ENCODE data around the gene TTC38.

The TTC38 gene

DNA sequence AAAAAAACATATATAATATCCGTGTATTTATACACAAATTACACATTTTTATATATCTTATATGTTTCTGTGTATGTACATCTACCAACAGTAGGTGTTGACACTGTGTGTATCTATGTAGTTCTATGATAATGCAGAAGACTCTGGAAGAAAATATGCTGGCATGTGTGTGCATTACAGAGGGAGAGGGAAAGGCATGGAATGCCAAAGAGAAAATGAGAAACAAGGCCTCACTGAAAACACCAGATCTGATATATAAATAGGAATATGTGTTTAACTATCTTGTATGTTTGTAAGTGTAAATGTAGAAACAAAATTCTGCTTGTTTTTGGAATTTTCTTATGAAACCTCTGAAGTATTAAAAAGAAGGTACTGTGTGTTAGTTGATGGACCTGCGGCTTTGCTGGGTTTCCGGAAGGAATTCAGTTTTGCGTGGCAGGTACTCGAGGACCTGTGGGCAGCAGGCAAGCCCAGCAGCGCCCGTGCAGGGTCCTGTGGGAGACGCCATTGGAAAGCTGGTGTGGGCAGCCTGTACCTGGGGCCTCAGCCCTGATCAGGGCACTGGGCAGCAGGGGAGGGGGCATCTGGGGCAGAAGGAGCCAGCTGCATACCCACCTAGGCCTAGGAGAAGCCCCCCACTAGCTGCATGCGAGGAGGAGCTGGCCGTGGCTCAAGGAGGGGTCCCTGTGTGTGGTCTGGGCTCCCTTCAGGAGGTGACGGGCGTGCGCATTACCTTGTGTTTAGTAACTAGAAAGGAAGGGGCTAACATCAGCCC is 60.1 kb downstream of the TTC38 start:
- no peak for DNase-seq (ENCODE audit: low read depth, low spot score)

DNA sequence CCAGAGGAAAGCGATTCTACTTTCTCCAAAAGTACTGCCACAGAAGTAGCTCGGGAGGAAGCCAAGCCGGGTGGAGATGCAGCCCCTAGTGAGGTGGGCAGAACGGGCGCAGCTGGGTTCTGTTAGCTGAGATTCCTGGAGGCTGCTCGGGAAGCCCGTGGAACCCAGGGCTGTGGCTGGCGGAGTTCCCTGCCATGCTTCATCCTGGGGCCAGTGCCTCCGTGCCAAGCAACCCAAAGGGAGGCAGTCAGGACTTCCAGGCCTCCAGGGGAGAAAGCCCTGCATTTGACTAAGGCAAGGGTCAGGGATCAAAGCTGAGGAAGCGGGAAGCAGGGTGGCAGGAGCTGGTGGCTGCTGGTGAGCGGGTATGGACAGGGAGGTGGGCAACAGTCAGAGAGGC is 61.0 kb downstream of the TTC38 start:
- DNase-seq (ENCODE audit: low read depth, low spot score): no peak

DNA sequence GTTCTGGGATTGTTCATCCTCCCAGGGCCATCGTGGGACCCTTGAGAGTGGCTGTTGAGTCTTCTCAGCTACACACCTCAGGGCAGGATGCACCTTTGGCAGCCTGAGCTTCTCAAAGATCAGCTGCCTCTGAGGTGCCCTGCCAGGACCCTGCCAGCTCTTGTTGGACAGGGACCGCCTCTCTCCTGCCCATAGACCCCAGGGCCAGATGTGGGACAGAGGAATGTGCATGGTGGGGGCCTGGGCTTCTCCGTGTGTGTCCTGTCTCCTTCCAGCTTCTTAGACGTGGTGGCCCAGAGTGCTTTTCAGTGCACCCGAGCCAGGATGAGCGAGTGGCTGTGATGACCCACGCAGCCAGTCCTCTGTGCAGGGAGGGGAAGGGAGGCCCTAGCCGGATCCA is 61.8 kb downstream of the TTC38 start:
- DNase-seq (ENCODE audit: low read depth, low spot score): no peak

DNA sequence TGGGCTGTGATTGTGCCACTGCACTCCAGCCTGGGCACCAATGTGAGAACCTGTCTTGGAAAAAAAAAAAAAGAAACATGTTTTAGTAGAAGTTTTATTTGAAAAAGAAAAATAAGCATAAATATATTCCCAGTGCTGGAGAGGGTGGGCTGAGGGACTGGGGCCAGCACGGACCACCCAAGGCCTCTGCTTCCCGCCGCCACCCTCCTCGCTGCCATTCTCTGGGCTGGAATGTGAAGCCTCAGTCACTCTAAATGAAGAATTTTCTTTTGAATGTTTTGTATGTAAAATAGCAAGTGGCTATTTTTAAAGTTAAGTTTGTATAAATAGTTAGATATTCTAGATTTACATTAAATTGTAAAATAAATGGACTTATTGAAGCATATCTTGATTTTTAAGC is 62.6 kb downstream of the TTC38 start:
- DNase-seq (ENCODE audit: low read depth, low spot score): no peak

DNA sequence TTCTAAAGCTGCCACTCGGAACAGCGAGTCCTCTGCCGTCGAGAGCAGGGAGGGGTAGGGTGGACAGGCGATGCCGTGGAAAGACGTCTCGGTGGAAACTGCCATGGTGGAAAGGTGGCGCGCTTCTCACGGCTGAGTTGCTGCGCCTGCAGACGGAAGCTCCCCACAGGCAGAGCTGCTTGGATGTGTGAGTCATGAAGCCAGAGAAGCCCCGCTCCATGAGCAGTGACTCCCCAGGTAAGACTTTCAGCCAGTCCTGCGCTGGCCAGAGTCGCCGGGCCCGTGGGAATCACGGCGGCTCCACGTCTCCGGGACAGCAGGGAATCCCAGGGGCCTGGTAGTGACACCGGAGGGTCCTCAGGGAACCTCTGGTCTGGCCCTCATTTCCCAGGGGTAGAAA is 63.7 kb downstream of the TTC38 start:
- no peak for DNase-seq (ENCODE audit: low read depth, low spot score)

DNA sequence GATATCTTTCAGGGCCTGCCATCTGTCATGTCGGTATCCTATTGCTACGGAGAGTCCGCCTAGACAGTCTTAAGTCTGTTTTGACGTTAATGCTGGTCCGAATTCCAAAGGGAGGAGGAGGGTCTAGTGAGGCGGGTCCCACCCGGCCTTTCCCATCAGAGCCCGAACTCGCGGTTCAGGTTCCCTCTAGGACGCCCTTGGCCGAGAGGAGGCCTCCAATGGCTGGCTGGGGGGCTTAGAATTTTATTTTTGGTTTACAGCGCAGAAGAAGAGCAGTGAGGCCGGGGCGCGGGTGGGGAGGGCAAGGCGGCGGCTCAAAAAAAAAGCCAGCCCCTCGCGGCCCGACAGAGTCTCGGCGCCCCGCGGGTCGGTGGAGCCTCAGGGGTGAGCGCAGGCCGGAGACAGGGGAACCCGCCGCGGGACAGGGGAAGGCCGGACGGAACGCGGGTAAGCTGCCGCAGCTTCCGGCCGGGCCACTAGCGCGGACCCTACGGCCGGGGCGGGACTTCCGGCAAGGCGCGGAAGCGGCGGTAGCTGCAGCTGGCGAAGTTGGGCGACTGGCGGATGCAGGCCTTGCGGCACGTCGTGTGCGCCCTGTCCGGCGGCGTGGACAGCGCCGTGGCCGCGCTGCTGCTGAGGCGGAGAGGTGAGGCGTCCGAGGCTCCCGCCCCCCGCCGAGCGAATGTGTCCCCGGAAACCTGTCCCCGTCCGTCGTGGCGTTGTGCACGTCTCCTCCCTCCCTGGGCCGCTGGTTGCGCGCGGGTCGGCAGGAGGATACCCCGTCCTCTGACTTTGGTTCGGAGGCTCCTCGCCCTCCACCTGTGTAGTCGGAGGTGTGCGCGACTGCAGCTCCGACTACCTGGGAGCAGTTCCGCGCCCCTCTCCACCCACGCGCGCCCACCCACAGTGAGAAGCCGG is 67.7 kb downstream of the TTC38 start, which contains the start of gene TRMU:
Gene TRMU, plus strand, starts transcription at position 514 of the 918 bp plus-strand sequence. Its CDS starts 51 bp downstream, at position 565.
- DNase-seq (ENCODE audit: low read depth, low spot score): peak; percentile 95

DNA sequence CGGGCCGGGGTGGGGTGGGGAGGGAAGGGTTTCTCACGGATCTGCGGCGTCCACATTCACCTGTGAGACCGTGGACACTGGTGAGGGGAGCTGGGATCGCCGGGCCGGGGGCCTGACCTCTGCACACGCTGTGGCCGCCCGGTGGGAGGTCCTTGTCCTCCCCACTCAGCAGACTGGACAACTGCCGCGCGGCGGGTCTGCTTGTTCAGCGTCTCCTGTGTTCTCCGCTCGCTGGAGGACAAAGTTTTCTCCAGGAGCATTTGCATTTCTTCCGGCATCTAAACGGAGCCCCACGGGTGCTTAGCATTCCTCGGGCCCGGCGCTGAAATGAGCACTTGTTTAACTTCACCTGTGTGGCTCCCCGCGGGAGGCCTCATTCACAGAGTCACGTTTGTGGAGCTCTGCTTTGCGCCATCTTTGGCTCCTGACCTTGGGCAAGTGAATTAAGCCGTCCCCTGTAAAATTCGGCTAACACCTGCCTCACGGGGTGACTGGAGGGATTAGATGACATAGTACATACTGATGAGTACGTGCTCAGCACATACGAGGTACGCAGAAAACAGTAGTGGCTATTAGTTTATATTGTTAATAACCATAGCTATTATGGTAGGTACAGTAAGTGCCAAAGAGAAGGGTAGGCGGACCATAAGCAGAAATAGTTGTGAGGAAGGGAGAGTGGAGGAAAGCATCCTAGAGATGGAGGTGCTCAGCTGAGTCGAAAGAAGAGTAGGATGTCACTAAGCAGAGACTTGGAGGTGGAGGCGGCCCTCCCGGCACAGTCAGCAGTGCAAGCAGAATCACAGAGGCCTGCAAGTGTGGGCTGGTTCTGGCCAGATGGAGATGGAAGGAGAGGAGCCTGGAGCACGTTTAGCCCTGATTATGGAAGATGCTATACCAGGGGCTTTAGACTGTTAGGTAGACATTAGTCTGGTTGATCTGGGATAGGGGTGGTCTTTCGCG is 68.6 kb downstream of the TTC38 start:
- DNase-seq (ENCODE audit: low read depth, low spot score): peak; percentile 44

DNA sequence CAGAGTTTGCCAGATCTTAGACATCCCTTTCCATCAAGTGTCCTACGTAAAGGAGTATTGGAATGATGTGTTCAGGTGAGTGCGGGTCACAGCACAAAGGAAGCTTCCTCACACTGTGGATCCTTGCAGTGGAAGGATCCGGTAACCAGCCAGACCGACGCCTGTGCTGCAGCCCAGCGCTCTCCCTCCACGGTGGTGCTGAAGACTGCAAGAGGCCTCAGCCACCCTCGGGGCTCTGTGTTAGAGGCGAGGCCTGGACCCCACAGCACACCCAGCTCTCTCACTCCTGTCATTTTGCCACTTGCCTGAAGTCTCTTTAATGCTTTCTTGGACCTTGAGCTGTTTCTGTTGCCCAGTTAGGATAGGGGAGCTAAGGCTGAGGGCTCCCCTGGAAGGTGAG is 70.1 kb downstream of the TTC38 start:
- DNase-seq (ENCODE audit: low read depth, low spot score): no peak

DNA sequence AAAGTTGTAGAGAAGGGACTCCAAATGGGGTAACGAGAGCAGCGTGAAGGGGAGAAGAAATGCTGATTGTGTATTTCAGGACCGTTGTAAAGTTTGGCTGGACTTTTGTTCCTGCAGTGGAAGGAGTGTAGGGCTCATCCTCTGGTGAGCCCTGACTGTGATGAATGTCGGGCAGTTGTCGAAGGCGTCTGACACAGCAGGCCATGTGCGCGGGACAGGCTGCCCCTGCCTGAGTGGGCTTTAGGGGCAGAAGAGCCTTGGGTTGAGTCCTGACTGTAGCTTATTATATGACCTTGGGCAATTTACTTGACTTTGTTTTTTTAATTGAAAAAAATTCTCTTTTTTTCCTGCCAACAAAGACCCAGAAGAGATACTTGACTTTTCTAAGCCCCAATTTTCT is 70.8 kb downstream of the TTC38 start:
- DNase-seq (ENCODE audit: low read depth, low spot score): no peak

DNA sequence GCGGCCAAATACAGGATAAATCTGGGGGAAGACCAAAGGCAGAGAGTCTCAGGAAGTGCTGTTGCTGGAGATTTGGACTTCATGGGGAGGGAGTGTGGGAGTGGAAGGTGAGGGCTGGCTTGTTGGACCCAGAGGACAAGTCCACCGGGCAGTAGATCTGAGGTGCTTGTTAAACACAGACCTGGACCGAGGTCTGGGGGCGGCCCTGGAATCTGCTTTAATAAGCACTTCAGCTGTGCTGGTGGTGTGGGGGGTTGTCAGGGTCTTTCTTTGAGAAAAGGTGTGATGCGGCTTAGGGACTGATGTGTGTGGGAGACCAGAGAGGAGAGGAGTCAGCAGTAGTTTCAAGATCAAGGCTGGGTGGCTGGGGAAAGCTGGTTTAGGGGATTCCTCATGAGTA is 72.1 kb downstream of the TTC38 start:
- DNase-seq (ENCODE audit: low read depth, low spot score): no peak

DNA sequence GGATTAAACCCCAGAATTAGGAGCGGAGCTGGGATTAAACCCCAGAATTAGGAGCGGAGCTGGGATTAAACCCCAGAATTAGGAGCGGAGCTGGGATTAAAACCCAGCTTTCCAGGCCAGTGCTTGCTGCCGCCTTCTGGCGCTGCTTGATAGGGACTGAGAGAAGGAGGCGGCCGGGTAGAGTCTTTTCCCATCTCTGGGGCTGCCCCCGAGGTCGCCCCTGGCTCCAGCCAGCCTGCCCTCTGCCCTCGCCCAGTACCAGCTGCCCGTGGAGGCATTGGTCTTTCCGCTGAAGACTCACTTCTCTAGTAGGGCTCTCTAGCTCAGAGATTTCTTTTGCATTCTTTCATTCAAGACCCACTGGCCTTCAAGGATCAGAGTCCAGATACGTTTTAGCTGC is 72.9 kb downstream of the TTC38 start:
- DNase-seq (ENCODE audit: low read depth, low spot score): no peak

All from astrocyte of the hippocampus (primary cell).